Stomach smooth muscle (tissue), 2 donors: ENCODE results near the gene ANGPTL2.
A peak's percentile ranks its signal among the peaks of the same experiment; 100 is the strongest.
"Not testable (repeated sequence)": the region's sequence is repeated elsewhere in the genome, so short reads cannot be mapped to it uniquely, and the experiment has no call there.

Experiments
- H3K27ac ChIP-seq: one replicate; pipeline ENCODE4 v1.7.0; 2013; ENCODE audit warnings: mild to moderate bottlenecking, low read length, inconsistent platforms
- H3K27me3 ChIP-seq, 2 donors: one replicate each; pipeline ENCODE4 v1.7.0; 2013; ENCODE audit warnings: low read length in 2 of 2; ENCODE audit not compliant: insufficient read depth in 2 of 2, control insufficient read depth in 1 of 2
- H3K36me3 ChIP-seq, 2 donors: one replicate each; pipeline ENCODE4 v1.7.0; 2013; ENCODE audit warnings: low read length in 2 of 2; ENCODE audit not compliant: control insufficient read depth in 2 of 2, insufficient read depth in 2 of 2
- H3K4me1 ChIP-seq: one replicate; pipeline ENCODE4 v1.7.0; 2013; ENCODE audit warnings: low read length; ENCODE audit not compliant: control insufficient read depth, insufficient read depth
- H3K4me3 ChIP-seq, 2 donors: one replicate each; pipeline ENCODE4 v1.7.0; 2013; ENCODE audit warnings: low read length in 2 of 2
- H3K9ac ChIP-seq, 2 donors: one replicate each; pipeline ENCODE4 v1.7.0; 2013; ENCODE audit warnings: low read length in 2 of 2, mild to moderate bottlenecking in 1 of 2
- H3K9me3 ChIP-seq, 2 donors: one replicate each; pipeline ENCODE4 v1.7.0; 2013; ENCODE audit warnings: low read length in 2 of 2; ENCODE audit not compliant: control insufficient read depth in 2 of 2
- donor health status: healthy.
- donor health status: Pancreatic carcinoma.

ANGPTL2 gene

DNA sequence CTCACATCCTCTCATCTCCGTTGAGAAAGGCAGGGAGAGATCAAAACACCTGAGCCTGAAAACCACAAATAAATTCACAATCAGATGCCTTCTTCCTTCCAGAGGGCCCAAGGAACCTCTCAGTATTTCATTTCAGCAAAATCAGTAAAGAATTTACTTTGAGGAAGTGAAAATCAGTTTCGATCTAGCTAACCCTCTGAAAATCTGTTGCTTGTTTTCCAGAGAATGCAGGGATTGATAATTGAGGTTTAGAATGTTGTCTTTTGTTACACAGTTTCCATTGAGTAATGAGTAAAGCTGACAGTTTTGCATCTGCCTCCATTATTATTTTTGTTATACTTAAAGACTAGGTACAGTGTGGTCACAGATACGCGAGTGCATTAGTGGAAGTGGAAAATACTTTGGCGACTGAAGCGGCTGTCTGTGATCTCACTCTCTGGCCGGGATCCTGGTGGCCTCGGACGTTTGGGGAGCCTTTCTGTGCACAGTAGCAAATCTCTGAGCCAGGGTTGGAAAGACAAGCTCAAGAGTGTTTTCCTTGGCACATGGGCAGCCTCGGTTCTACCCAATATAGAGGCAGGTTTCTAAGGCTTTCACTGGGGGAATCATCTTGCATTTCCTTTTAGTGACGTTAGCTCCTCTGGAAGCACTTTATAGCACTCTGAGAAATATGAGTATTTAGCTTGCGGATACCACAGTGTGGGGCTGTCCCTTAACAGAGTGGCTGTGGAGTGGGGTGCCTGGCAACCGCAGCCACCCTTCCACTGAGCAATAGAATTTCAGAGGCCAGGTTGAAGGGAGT is 32.2 kb upstream of the ANGPTL2 start:
- Histone ChIP-seq H3K36me3 (no peaks in the 10 kb centered on the region), H3K4me1 (peaks cover 25% of the 10 kb centered on the region), H3K27ac (peak overlapping the region; percentile 86), H3K9ac (peak overlapping the region; percentile 55 to 72), H3K9me3 (no peaks in the 10 kb centered on the region), H3K4me3 (peak overlapping the region; percentile 40 to 58), H3K27me3 (no peaks in the 10 kb centered on the region)

DNA sequence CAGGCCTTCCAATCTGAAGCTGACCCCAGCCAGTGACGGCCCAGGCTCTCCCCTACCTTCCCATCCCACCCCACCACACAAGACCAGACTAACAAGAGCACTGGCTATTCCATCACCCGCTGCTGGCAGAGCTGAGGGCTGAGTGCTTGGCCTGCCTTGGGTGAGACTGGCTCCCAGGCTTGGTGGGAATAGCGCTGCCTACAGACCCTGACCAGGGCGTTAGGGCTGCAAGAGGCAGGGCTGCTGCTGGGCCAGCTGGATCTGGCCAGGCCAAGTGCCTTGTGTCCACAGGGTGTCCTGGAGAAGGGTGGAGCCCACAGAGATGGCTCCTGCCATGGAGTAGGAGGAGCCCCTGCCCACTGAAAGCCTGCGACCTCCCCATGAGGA is 31.6 kb upstream of the ANGPTL2 start:
- Histone ChIP-seq H3K9me3 (no peaks in the 10 kb centered on the region), H3K27me3 (no peaks in the 10 kb centered on the region), H3K36me3 (no peaks in the 10 kb centered on the region), H3K4me3 (peak overlapping the region; percentile 40 to 58), H3K4me1 (peaks cover 19% of the 10 kb centered on the region), H3K9ac (peak overlapping the region; percentile 14 to 72), H3K27ac (peak overlapping the region; percentile 86)

DNA sequence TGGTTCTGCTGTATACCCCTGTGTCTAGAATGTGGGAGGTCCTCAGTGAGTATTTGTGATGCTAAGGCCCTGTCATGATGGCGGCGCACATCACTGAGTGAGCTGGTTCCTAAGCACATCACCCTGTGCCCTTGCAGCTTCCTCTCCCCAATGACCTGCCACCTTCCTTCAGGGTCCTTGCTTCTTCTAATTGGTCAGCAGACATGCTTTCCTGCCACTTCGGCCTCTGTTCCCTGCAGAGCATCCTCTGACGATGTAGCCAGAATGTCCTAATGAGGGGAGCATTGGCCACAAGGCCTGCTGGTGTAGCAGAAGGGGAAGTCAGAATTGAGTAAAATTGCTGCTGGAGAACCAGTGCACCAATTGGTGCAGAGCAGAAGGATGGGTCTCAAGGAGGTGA is 31.1 kb upstream of the ANGPTL2 start:
- Histone ChIP-seq H3K27me3 (no peaks in the 10 kb centered on the region), H3K9me3 (no peaks in the 10 kb centered on the region), H3K9ac (no peak overlapping the region), H3K36me3 (no peaks in the 10 kb centered on the region), H3K4me1 (peaks cover 18% of the 10 kb centered on the region), H3K4me3 (no peak overlapping the region), H3K27ac (no peak overlapping the region)

DNA sequence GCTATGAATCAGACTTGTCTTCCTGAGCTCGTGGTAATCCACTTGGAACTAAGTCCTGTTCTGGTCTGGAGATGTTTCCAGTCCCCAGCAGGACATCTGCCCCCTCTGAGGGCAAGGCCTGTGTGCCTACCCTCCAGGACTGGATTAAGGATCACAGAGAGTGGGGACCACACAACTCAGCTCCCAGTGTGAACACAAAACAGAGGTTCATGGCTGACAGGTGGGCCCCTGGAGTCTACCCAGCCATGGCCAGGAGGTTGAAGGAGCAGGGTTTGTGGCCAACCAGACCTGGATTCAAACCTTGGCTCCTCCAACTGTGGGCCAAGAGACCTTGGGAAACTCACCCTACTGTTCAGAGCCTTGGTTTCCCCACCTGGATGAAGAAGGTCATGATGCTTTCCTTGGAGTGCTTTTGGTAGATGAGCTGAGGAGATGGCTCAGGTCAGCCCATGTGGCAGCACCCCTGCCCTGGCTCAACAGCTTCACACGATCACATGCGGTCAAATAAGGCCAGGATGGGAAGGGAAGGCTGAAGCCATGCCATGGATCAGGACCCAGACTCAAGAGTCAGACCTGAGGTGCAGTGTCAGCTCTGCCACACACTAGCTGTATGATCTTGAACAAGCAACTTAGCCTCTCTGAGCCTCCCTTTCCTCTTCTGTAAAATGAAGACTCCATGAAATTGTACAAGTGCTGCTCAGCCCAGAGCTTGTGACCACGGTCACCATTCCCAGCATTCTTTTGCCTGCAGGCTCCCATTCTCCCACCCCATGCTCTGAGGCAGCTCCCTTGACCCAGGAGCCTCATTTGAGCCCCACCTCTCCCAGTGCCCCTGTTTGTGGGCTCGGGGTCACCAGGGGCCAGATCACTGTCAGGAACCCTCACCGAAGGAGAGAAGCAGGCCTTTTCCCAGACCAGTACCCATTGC is 27.3 kb upstream of the ANGPTL2 start:
- no peaks in the 10 kb centered on the region for H3K36me3 ChIP-seq
- H3K27ac ChIP-seq, result no peak overlapping the region
- no peaks in the 10 kb centered on the region for H3K27me3 ChIP-seq
- H3K4me3 ChIP-seq, result no peak overlapping the region
- peaks cover 8% of the 10 kb centered on the region for H3K4me1 ChIP-seq
- H3K9me3 ChIP-seq, result no peaks in the 10 kb centered on the region
- no peak overlapping the region for H3K9ac ChIP-seq

DNA sequence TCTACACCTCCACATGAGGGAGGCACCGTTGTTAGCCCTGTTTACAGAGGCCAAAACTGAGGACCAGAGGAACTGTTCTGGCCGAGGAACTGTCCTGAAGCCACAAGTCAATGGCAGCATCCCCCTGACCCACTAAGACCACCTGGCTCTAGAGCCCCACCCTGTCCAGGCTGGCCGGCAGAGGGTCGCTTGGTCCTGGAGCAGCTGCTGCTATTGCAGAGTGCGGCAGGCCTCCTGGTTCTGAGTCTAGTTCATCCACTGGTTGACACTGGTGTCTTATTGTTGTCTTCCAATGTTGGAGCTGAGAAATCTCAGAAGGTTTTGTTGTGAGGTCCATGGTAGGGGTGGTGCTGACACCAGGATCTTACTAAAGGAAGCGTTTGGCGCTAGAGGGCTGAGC is 26.6 kb upstream of the ANGPTL2 start:
- no peaks in the 10 kb centered on the region for H3K27me3 ChIP-seq
- no peaks in the 10 kb centered on the region for H3K9me3 ChIP-seq
- H3K9ac ChIP-seq, result no peak overlapping the region
- peaks cover 4% of the 10 kb centered on the region for H3K4me1 ChIP-seq
- H3K4me3 ChIP-seq, result no peak overlapping the region
- H3K27ac ChIP-seq, result no peak overlapping the region
- H3K36me3 ChIP-seq, result no peaks in the 10 kb centered on the region

DNA sequence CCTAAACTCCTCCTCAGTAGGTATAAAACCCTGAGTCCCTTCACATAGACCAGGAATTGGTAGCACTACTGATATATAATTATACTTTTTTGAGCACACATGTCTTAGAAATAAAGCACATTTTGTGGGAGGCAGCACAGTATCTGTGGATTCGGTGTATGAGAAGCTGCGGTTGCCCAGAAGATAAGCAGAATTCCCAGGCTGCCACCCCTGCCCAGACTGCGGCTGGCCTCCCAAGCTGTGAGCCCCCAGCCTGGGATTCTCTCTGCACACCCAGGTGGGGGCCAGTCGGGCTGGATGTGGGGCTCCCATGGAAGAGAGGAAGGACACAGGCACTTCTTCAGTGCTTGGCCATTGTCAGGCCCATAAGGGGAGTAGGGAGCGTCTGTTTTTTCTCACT is 25.6 kb upstream of the ANGPTL2 start:
- H3K27me3 ChIP-seq, result no peaks in the 10 kb centered on the region
- no peak overlapping the region for H3K9ac ChIP-seq
- no peak overlapping the region for H3K27ac ChIP-seq
- peaks cover 5% of the 10 kb centered on the region for H3K4me1 ChIP-seq
- no peaks in the 10 kb centered on the region for H3K9me3 ChIP-seq
- no peak overlapping the region for H3K4me3 ChIP-seq
- H3K36me3 ChIP-seq, result no peaks in the 10 kb centered on the region

DNA sequence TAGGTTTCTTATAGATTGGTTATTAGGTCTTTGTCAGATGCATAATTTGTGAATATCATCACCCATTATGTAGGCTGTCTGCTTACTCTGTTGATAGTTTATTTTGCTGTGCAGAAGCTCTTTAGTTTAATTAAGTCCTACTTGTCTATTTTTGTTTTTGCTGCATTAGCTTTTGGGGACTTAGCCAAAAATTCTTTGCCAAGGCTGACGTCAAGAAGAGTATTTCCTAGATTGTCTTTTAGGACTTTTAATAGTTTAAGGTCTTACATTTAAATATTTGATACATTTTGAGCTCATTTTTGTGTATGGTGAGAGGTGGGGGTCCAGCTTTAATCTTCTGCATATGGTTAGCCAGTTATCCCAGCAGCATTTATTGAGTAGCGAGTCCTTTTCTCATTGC is 24.8 kb upstream of the ANGPTL2 start:
- Histone ChIP-seq H3K27ac (no peak overlapping the region), H3K9me3 (no peaks in the 10 kb centered on the region), H3K36me3 (no peaks in the 10 kb centered on the region), H3K4me1 (peaks cover 8% of the 10 kb centered on the region), H3K9ac (no peak overlapping the region), H3K4me3 (no peak overlapping the region), H3K27me3 (no peaks in the 10 kb centered on the region)

DNA sequence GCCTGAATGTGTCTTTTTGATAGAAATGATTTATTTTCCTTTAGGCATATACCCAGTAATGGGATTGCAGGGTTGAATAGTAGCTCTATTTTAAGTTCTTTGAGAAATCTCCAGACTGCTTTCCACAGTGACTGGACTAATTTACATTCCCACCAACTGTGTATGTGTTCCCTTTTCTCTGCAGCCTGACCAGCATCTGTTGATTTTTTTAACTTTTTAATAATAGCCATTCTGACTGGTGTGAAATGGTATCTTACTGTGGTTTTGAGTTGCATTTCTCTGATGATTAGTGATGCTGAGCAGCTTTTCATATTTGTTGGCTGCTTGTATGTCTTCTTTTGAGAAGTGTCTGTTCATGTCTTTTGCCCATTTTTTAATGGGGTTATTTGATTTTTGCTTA is 24.4 kb upstream of the ANGPTL2 start:
- not testable (repeated sequence) for H3K9me3 ChIP-seq, H3K4me3 ChIP-seq, H3K36me3 ChIP-seq, H3K9ac ChIP-seq, H3K27ac ChIP-seq, H3K27me3 ChIP-seq
- peaks cover 10% of the 10 kb centered on the region for H3K4me1 ChIP-seq

DNA sequence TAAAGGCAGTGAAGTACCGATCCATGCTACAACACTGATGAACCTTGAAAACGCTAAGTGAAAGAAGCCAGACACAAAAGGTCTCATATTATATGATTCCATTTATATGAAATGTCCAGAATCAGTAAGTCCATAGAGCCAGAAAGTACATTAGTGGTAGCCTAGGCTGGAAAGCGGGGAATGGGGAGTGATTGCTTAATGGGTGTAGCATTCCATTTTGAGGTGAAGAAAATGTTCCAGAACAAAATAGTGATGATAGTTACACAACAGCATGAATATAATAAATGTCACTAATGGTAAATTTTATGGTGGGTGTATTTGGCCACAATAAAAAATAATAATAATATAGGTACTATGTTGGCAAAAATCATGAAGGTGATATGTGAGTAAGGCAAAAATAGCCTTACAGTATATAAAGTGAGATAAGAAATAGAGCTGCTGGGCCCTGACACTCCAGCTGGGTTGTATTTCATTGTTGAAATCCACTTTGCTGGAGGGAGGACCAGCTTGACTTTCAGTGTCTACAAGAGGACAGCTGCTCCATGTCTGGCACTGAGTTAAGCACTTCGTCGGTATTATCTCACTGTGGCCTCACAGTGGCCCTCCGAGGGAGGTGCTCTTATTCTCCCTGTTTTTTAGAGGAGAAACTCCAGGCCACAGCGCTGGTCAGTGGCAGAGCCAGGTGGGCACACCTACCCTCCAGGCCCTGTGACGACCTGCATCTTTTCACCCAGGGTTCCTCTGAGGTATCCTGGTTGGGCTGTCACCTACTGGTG is 22.4 kb upstream of the ANGPTL2 start:
- Histone ChIP-seq H3K36me3 (no peaks in the 10 kb centered on the region), H3K4me1 (peaks cover 17% of the 10 kb centered on the region), H3K27ac (peak overlapping the region; percentile 11), H3K4me3 (no peak overlapping the region), H3K9me3 (no peaks in the 10 kb centered on the region), H3K27me3 (no peaks in the 10 kb centered on the region), H3K9ac (no peak overlapping the region)

DNA sequence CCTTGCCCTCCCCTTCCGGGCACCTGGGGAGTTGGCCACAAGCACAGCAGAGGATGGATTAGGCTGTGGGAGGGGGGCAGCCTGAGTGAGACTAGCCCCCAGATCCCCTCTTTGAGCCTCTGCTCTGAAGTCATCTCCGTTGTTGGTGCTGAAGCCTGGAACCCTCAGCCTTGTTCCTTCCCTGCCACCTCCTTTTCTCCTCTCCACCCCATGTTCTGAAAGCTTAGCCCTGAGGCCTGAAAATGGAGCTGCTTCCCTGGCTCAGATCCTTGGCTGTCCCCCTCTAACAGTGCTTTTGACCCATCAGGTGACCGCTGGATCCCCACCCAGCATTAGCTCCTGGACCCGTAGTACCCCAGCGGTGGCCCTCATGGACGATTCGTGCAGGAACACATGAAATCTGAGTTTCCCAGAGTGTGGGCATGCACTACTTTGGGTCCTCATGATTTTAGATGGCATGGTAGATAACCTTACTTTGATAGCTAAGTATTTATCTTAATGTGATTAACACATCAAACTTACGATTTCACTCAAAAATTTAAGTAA is 21.6 kb upstream of the ANGPTL2 start:
- Histone ChIP-seq H3K4me3 (no peak overlapping the region), H3K27ac (no peak overlapping the region), H3K9ac (no peak overlapping the region), H3K9me3 (no peaks in the 10 kb centered on the region), H3K36me3 (no peaks in the 10 kb centered on the region), H3K4me1 (peaks cover 17% of the 10 kb centered on the region), H3K27me3 (no peaks in the 10 kb centered on the region)
